ENCODE measurements around the gene CAMK2N2. TPM values are rescaled to one million over a fixed set of nuclear protein-coding genes. Genes with fewer than 3 reads are reported as not detected.

CAMK2N2 gene
- 7.3 TPM for polyA plus RNA-seq (2013, experiment 1 of 2)
- 7.3 TPM for polyA plus RNA-seq (2013, experiment 2 of 2)

GRCh38 chr3:184261270-184261853 is at the start of gene CAMK2N2:
Gene CAMK2N2, minus strand, starts transcription at chr3:184261553. Its CDS starts 268 bp downstream, at chr3:184261285.
- Histone ChIP-seq H3K4ac (ENCODE audit: low read depth, low read length) (no peak within 1 kb of the TSS), H3K4me3 (ENCODE audit: low read length) (peak within 1 kb of the TSS; percentile 35), H3K27ac (ENCODE audit: low read depth, low read length) (no peak within 1 kb of the TSS), H2BK15ac (replicated peaks; ENCODE audit: low read depth) (no peak within 1 kb of the TSS), H3K18ac (ENCODE audit: low read length) (peak within 1 kb of the TSS; percentile 29), H3K79me2 (ENCODE audit: control insufficient read depth, insufficient read depth, low read length) (no peaks in the 10 kb centered on the region), H2AK5ac (ENCODE audit: low read length) (no peak within 1 kb of the TSS), H3K23ac (ENCODE audit: low read length) (no peak within 1 kb of the TSS), H3K56ac (ENCODE audit: low read length) (peak within 1 kb of the TSS; percentile 80), H3K79me1 (ENCODE audit: low read length) (no peaks in the 10 kb centered on the region), H4K8ac (ENCODE audit: low read depth, low read length) (no peak within 1 kb of the TSS), H3K27me3 (ENCODE audit: insufficient read depth, low read length, poor library complexity) (peaks cover 19% of the 10 kb centered on the region), H3K4me2 (ENCODE audit: low read length) (peak within 1 kb of the TSS; percentile 68), H2BK5ac (ENCODE audit: low read length) (no peak within 1 kb of the TSS), H3K9ac (ENCODE audit: low read length) (peak within 1 kb of the TSS; percentile 54), H2BK120ac (ENCODE audit: low read depth, low read length) (no peak within 1 kb of the TSS), H3K4me1 (ENCODE audit: control insufficient read depth, low read depth, low read length) (no peaks in the 10 kb centered on the region), H3K36me3 (ENCODE audit: control insufficient read depth, insufficient read depth, low read length) (no peaks in the 10 kb centered on the region), H4K5ac (ENCODE audit: low read length) (no peak within 1 kb of the TSS)
- peak; percentile 87 for DNase-seq
- no CpG with 5 or more reads among the region's 67 CpGs for WGBS (ENCODE audit: extremely low coverage, insufficient coverage, low lambda C conversion rate)

GRCh38 chr3:184308744-184309143 is 47.4 kb upstream of the CAMK2N2 start:
- Histone ChIP-seq H3K79me1 (ENCODE audit: low read length) (peaks cover 2% of the 10 kb centered on the region), H3K27ac (ENCODE audit: low read depth, low read length) (no peak overlapping the region), H3K4ac (ENCODE audit: low read depth, low read length) (no peak overlapping the region), H4K5ac (ENCODE audit: low read length) (no peak overlapping the region), H2BK15ac (replicated peaks; ENCODE audit: low read depth) (no peak overlapping the region), H3K56ac (ENCODE audit: low read length) (no peak overlapping the region), H3K27me3 (ENCODE audit: insufficient read depth, low read length, poor library complexity) (no peaks in the 10 kb centered on the region), H3K4me2 (ENCODE audit: low read length) (no peak overlapping the region), H3K79me2 (ENCODE audit: control insufficient read depth, insufficient read depth, low read length) (no peaks in the 10 kb centered on the region), H3K4me3 (ENCODE audit: low read length) (no peak overlapping the region), H3K36me3 (ENCODE audit: control insufficient read depth, insufficient read depth, low read length) (peaks cover 30% of the 10 kb centered on the region), H2BK120ac (ENCODE audit: low read depth, low read length) (no peak overlapping the region), H3K4me1 (ENCODE audit: control insufficient read depth, low read depth, low read length) (no peaks in the 10 kb centered on the region), H2AK5ac (ENCODE audit: low read length) (no peak overlapping the region), H3K23ac (ENCODE audit: low read length) (no peak overlapping the region), H3K18ac (ENCODE audit: low read length) (no peak overlapping the region), H4K8ac (ENCODE audit: low read depth, low read length) (no peak overlapping the region), H2BK5ac (ENCODE audit: low read length) (no peak overlapping the region), H3K9ac (ENCODE audit: low read length) (no peak overlapping the region)
- DNase-seq: no peak
- WGBS (ENCODE audit: extremely low coverage, insufficient coverage, low lambda C conversion rate): no CpG with 5 or more reads among the region's 7 CpGs

GRCh38 chr3:184307915-184308314 is 46.6 kb upstream of the CAMK2N2 start:
- Histone ChIP-seq H3K79me1 (ENCODE audit: low read length) (peaks cover 5% of the 10 kb centered on the region), H3K4me2 (ENCODE audit: low read length) (no peak overlapping the region), H3K27me3 (ENCODE audit: insufficient read depth, low read length, poor library complexity) (no peaks in the 10 kb centered on the region), H3K18ac (ENCODE audit: low read length) (no peak overlapping the region), H4K5ac (ENCODE audit: low read length) (no peak overlapping the region), H3K4ac (ENCODE audit: low read depth, low read length) (no peak overlapping the region), H2AK5ac (ENCODE audit: low read length) (no peak overlapping the region), H3K23ac (ENCODE audit: low read length) (no peak overlapping the region), H4K8ac (ENCODE audit: low read depth, low read length) (no peak overlapping the region), H3K36me3 (ENCODE audit: control insufficient read depth, insufficient read depth, low read length) (peaks cover 36% of the 10 kb centered on the region), H3K79me2 (ENCODE audit: control insufficient read depth, insufficient read depth, low read length) (no peaks in the 10 kb centered on the region), H3K27ac (ENCODE audit: low read depth, low read length) (no peak overlapping the region), H2BK5ac (ENCODE audit: low read length) (no peak overlapping the region), H3K56ac (ENCODE audit: low read length) (no peak overlapping the region), H2BK15ac (replicated peaks; ENCODE audit: low read depth) (no peak overlapping the region), H2BK120ac (ENCODE audit: low read depth, low read length) (no peak overlapping the region), H3K9ac (ENCODE audit: low read length) (no peak overlapping the region), H3K4me1 (ENCODE audit: control insufficient read depth, low read depth, low read length) (no peaks in the 10 kb centered on the region), H3K4me3 (ENCODE audit: low read length) (no peak overlapping the region)
- WGBS (ENCODE audit: extremely low coverage, insufficient coverage, low lambda C conversion rate): 100% methylated on average over 2 of the region's 9 CpGs
- DNase-seq: no peak

GRCh38 chr3:184306341-184306972 is 45.1 kb upstream of the CAMK2N2 start:
- Histone ChIP-seq H3K56ac (ENCODE audit: low read length) (no peak overlapping the region), H3K27ac (ENCODE audit: low read depth, low read length) (no peak overlapping the region), H3K23ac (ENCODE audit: low read length) (no peak overlapping the region), H4K8ac (ENCODE audit: low read depth, low read length) (no peak overlapping the region), H3K9ac (ENCODE audit: low read length) (no peak overlapping the region), H3K79me2 (ENCODE audit: control insufficient read depth, insufficient read depth, low read length) (peaks cover 4% of the 10 kb centered on the region), H3K79me1 (ENCODE audit: low read length) (peaks cover 14% of the 10 kb centered on the region), H3K4me2 (ENCODE audit: low read length) (no peak overlapping the region), H4K5ac (ENCODE audit: low read length) (no peak overlapping the region), H2BK5ac (ENCODE audit: low read length) (no peak overlapping the region), H3K36me3 (ENCODE audit: control insufficient read depth, insufficient read depth, low read length) (peaks cover 47% of the 10 kb centered on the region), H3K27me3 (ENCODE audit: insufficient read depth, low read length, poor library complexity) (no peaks in the 10 kb centered on the region), H2BK120ac (ENCODE audit: low read depth, low read length) (no peak overlapping the region), H2AK5ac (ENCODE audit: low read length) (no peak overlapping the region), H3K4me1 (ENCODE audit: control insufficient read depth, low read depth, low read length) (no peaks in the 10 kb centered on the region), H3K4ac (ENCODE audit: low read depth, low read length) (no peak overlapping the region), H3K4me3 (ENCODE audit: low read length) (no peak overlapping the region), H3K18ac (ENCODE audit: low read length) (no peak overlapping the region), H2BK15ac (replicated peaks; ENCODE audit: low read depth) (no peak overlapping the region)
- DNase-seq: no peak
- no CpG with 5 or more reads among the region's 4 CpGs for WGBS (ENCODE audit: extremely low coverage, insufficient coverage, low lambda C conversion rate)

- no peak overlapping the region for H2BK120ac ChIP-seq (ENCODE audit: low read depth, low read length)
- H3K23ac ChIP-seq (ENCODE audit: low read length): no peak overlapping the region
- no peak overlapping the region for H4K5ac ChIP-seq (ENCODE audit: low read length)
- no peak overlapping the region for H3K4me3 ChIP-seq (ENCODE audit: low read length)
- H3K36me3 ChIP-seq (ENCODE audit: control insufficient read depth, insufficient read depth, low read length): peaks cover 48% of the 10 kb centered on the region
- no peak overlapping the region for H3K18ac ChIP-seq (ENCODE audit: low read length)
- H4K8ac ChIP-seq (ENCODE audit: low read depth, low read length): no peak overlapping the region
- H3K27ac ChIP-seq (ENCODE audit: low read depth, low read length): no peak overlapping the region
- no peak overlapping the region for H3K9ac ChIP-seq (ENCODE audit: low read length)
- DNase-seq: no peak
- H3K79me2 ChIP-seq (ENCODE audit: control insufficient read depth, insufficient read depth, low read length): peaks cover 5% of the 10 kb centered on the region
- H3K79me1 ChIP-seq (ENCODE audit: low read length): peaks cover 14% of the 10 kb centered on the region
- H2BK5ac ChIP-seq (ENCODE audit: low read length): no peak overlapping the region
- H3K27me3 ChIP-seq (ENCODE audit: insufficient read depth, low read length, poor library complexity): no peaks in the 10 kb centered on the region
- no peak overlapping the region for H3K56ac ChIP-seq (ENCODE audit: low read length)
- H3K4me2 ChIP-seq (ENCODE audit: low read length): no peak overlapping the region
- no peaks in the 10 kb centered on the region for H3K4me1 ChIP-seq (ENCODE audit: control insufficient read depth, low read depth, low read length)
- H3K4ac ChIP-seq (ENCODE audit: low read depth, low read length): no peak overlapping the region
- H2BK15ac ChIP-seq (replicated peaks; ENCODE audit: low read depth): no peak overlapping the region
- H2AK5ac ChIP-seq (ENCODE audit: low read length): no peak overlapping the region
- no CpG with 5 or more reads among the region's 1 CpG for WGBS (ENCODE audit: extremely low coverage, insufficient coverage, low lambda C conversion rate)
Observed at GRCh38 chr3:184305577-184305976, 44.2 kb upstream of the CAMK2N2 start.

All from mesendoderm (in vitro differentiated cells).